ENCODE measurements around the gene PPP1R37. TPM values are rescaled to one million over a fixed set of nuclear protein-coding genes. Genes with fewer than 3 reads are reported as not detected.

The PPP1R37 gene
- total and polyA plus RNA-seq, 2 of the 13 experiments (the other 11 are each of a cell fraction or from before 2014, with no cell fraction given) = 9.0 to 14.3 TPM

DNA sequence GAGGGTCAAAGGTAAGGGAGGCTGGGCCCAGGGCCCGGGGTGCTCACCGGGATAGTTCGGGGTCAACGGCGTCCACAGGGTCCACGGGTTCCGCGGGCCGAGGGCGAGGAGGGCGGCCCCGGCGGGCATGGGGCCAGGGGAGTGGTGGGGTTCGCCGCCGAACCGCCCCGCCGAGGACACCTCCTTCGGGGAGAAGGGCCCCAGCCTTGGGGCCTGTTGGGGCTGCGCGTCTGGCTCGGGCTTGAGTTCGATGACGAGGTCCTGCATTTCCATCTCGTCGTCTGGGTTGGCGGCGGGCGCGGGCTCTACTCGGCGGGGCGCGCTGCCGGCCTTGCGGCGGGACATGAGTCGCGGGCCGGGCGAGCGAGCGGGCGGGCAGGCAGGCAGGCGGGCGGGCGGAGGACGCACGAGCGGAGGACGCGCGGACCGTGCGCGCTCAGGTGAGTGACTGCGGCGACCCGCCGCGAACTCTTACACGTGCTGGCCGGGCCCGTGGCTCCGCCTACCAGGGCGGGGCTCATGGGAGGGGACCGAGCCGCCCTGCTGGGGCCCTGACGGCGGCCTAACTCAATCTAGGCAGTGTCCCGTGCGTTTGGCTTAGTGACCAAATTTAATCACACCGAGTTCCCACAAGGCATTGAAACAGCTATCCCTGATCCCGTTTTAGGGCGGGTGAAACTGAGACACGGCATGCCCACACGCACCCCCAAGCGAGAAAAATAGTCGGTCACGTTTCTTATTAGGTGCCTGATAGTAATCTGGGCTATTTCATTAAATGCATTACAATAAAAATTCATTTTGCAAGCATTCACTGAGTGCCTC lies 16.7 kb upstream of the PPP1R37 start, which contains the start of gene ZNF296 (continued):
- TF ChIP-seq, protein P1, sequence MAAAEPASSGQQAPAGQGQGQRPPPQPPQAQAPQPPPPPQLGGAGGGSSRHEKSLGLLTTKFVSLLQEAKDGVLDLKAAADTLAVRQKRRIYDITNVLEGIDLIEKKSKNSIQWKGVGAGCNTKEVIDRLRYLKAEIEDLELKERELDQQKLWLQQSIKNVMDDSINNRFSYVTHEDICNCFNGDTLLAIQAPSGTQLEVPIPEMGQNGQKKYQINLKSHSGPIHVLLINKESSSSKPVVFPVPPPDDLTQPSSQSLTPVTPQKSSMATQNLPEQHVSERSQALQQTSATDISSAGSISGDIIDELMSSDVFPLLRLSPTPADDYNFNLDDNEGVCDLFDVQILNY (CRISPR knock-in tag; conservative IDR thresholded peaks at IDR 0.05) = no peak
- TF ChIP-seq ZBTB1 (CRISPR knock-in tag; IDR thresholded peaks at IDR 0.05; ENCODE audit: borderline replicate concordance) = no peak
- no peak for TF ChIP-seq ZNF24 (IDR thresholded peaks at IDR 0.05)
- TF ChIP-seq, protein P2, sequence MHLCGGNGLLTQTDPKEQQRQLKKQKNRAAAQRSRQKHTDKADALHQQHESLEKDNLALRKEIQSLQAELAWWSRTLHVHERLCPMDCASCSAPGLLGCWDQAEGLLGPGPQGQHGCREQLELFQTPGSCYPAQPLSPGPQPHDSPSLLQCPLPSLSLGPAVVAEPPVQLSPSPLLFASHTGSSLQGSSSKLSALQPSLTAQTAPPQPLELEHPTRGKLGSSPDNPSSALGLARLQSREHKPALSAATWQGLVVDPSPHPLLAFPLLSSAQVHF (CRISPR knock-in tag; IDR thresholded peaks at IDR 0.05) = no peak
- TF ChIP-seq YY1 (IDR thresholded peaks at IDR 0.05; ENCODE audit: insufficient read depth, insufficient replicate concordance, low read depth, low read length) = no peak
- TF ChIP-seq ATF7-NPFF (CRISPR knock-in tag; IDR thresholded peaks at IDR 0.05; ENCODE audit: low read depth) = peak; percentile 56; the same call in 1 of the 2 replicates
- no peak for TF ChIP-seq ZNF468 (CRISPR knock-in tag; IDR thresholded peaks at IDR 0.05)
- TF ChIP-seq ZNF431 (CRISPR knock-in tag; IDR thresholded peaks at IDR 0.05; ENCODE audit: borderline replicate concordance, low read depth) = peak; percentile 47; the same call in 1 of the 2 replicates
- no peak for TF ChIP-seq ATRX (CRISPR knock-in tag; IDR thresholded peaks at IDR 0.05; ENCODE audit: borderline replicate concordance)
- TF ChIP-seq, protein P3, sequence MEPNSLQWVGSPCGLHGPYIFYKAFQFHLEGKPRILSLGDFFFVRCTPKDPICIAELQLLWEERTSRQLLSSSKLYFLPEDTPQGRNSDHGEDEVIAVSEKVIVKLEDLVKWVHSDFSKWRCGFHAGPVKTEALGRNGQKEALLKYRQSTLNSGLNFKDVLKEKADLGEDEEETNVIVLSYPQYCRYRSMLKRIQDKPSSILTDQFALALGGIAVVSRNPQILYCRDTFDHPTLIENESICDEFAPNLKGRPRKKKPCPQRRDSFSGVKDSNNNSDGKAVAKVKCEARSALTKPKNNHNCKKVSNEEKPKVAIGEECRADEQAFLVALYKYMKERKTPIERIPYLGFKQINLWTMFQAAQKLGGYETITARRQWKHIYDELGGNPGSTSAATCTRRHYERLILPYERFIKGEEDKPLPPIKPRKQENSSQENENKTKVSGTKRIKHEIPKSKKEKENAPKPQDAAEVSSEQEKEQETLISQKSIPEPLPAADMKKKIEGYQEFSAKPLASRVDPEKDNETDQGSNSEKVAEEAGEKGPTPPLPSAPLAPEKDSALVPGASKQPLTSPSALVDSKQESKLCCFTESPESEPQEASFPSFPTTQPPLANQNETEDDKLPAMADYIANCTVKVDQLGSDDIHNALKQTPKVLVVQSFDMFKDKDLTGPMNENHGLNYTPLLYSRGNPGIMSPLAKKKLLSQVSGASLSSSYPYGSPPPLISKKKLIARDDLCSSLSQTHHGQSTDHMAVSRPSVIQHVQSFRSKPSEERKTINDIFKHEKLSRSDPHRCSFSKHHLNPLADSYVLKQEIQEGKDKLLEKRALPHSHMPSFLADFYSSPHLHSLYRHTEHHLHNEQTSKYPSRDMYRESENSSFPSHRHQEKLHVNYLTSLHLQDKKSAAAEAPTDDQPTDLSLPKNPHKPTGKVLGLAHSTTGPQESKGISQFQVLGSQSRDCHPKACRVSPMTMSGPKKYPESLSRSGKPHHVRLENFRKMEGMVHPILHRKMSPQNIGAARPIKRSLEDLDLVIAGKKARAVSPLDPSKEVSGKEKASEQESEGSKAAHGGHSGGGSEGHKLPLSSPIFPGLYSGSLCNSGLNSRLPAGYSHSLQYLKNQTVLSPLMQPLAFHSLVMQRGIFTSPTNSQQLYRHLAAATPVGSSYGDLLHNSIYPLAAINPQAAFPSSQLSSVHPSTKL (CRISPR knock-in tag; IDR thresholded peaks at IDR 0.05) = peak; percentile 61
- no peak for TF ChIP-seq HNRNPUL1 (IDR thresholded peaks at IDR 0.05; ENCODE audit: low read depth, low read length)
- TF ChIP-seq ZNF629 (CRISPR knock-in tag; conservative IDR thresholded peaks at IDR 0.05) = no peak
- TF ChIP-seq, protein P4, sequence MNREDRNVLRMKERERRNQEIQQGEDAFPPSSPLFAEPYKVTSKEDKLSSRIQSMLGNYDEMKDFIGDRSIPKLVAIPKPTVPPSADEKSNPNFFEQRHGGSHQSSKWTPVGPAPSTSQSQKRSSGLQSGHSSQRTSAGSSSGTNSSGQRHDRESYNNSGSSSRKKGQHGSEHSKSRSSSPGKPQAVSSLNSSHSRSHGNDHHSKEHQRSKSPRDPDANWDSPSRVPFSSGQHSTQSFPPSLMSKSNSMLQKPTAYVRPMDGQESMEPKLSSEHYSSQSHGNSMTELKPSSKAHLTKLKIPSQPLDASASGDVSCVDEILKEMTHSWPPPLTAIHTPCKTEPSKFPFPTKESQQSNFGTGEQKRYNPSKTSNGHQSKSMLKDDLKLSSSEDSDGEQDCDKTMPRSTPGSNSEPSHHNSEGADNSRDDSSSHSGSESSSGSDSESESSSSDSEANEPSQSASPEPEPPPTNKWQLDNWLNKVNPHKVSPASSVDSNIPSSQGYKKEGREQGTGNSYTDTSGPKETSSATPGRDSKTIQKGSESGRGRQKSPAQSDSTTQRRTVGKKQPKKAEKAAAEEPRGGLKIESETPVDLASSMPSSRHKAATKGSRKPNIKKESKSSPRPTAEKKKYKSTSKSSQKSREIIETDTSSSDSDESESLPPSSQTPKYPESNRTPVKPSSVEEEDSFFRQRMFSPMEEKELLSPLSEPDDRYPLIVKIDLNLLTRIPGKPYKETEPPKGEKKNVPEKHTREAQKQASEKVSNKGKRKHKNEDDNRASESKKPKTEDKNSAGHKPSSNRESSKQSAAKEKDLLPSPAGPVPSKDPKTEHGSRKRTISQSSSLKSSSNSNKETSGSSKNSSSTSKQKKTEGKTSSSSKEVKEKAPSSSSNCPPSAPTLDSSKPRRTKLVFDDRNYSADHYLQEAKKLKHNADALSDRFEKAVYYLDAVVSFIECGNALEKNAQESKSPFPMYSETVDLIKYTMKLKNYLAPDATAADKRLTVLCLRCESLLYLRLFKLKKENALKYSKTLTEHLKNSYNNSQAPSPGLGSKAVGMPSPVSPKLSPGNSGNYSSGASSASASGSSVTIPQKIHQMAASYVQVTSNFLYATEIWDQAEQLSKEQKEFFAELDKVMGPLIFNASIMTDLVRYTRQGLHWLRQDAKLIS (CRISPR knock-in tag; IDR thresholded peaks at IDR 0.05) = no peak
- no peak for TF ChIP-seq ZBTB3 (CRISPR knock-in tag; IDR thresholded peaks at IDR 0.05; ENCODE audit: borderline replicate concordance, low read depth)
- TF ChIP-seq ZNF737 (CRISPR knock-in tag; IDR thresholded peaks at IDR 0.05; ENCODE audit: borderline replicate concordance) = no peak; the same call in 1 of the 2 replicates
- TF ChIP-seq, protein P5, sequence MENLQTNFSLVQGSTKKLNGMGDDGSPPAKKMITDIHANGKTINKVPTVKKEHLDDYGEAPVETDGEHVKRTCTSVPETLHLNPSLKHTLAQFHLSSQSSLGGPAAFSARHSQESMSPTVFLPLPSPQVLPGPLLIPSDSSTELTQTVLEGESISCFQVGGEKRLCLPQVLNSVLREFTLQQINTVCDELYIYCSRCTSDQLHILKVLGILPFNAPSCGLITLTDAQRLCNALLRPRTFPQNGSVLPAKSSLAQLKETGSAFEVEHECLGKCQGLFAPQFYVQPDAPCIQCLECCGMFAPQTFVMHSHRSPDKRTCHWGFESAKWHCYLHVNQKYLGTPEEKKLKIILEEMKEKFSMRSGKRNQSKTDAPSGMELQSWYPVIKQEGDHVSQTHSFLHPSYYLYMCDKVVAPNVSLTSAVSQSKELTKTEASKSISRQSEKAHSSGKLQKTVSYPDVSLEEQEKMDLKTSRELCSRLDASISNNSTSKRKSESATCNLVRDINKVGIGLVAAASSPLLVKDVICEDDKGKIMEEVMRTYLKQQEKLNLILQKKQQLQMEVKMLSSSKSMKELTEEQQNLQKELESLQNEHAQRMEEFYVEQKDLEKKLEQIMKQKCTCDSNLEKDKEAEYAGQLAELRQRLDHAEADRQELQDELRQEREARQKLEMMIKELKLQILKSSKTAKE (CRISPR knock-in tag; IDR thresholded peaks at IDR 0.05; ENCODE audit: borderline replicate concordance) = no peak

All from HepG2 (cell line).